Epithelial cell of proximal tubule (primary cell): ENCODE results near the gene SLAMF6. TPM values are rescaled to one million over a fixed set of nuclear protein-coding genes. Genes with fewer than 3 reads are reported as not detected.

ENCODE experiments used
- DNase-seq: peaks from one replicate; pipeline ENCODE4 v3.0.0-alpha.2; 2011; ENCODE audit warnings: low read depth
- H3K4me3 ChIP-seq: 2 replicates; pipeline ENCODE4 v1.5.1; 2011; ENCODE audit warnings: low read depth, mild to moderate bottlenecking, low read length
- total RNA-seq: library from RNA; depleted of rRNA; stranded (reverse); fragments of >200 nt; gene quantifications from 2 replicates; pipeline ENCODE4 v1.2.3, GENCODE V29; 2015
- TF ChIP-seq, protein P1 (sequence below): conservative IDR thresholded peaks from 2 replicates; pipeline ENCODE4 v1.5.1; 2012; ENCODE audit warnings: low read depth, mild to moderate bottlenecking, low read length

SLAMF6 gene
- total RNA-seq, 1 donor from 2014 or later: not detected

DNA sequence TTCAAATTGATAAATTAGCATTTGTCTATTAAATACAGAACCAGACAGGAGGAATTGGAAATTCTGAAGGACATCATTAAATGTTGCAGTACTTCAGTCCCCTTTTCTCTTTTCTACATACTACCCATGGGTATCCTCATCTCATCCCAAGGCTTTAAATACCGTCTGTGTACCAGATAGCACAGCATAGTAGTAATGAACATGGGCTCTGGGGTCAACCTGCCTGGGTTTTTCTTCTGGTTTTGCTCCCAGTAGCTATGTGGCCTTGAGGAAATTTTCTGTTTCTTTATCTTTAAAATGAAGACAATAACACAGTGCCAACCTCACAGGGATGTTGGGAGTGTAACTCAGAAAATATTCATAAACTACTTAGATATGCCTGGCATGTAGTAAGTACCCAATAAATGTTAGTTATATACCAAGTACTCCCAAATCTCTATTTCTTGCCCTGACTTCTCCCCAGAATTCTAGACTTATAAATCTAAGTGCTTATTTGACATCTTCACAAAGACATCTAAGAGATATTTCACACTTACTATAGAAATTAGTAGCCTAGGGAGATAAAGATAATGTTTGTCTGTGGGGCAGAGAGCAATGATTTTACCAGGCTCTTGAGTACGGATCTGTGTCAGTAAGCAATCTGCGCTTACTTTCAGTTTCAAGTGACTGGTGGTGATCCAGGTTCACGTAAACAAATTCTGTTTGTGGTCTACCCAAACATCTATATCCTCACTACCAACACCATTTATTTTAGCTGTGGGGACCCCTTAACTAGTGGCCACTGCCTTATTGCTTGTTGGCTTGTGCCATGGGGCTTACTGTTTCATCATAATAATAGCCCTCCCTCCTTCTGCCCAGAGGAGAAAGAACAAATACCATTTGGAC, 85.4 kb downstream of the SLAMF6 start:
- TF ChIP-seq, protein P1, sequence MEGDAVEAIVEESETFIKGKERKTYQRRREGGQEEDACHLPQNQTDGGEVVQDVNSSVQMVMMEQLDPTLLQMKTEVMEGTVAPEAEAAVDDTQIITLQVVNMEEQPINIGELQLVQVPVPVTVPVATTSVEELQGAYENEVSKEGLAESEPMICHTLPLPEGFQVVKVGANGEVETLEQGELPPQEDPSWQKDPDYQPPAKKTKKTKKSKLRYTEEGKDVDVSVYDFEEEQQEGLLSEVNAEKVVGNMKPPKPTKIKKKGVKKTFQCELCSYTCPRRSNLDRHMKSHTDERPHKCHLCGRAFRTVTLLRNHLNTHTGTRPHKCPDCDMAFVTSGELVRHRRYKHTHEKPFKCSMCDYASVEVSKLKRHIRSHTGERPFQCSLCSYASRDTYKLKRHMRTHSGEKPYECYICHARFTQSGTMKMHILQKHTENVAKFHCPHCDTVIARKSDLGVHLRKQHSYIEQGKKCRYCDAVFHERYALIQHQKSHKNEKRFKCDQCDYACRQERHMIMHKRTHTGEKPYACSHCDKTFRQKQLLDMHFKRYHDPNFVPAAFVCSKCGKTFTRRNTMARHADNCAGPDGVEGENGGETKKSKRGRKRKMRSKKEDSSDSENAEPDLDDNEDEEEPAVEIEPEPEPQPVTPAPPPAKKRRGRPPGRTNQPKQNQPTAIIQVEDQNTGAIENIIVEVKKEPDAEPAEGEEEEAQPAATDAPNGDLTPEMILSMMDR: no peak
- no peak overlapping the region for H3K4me3 ChIP-seq
- DNase-seq: no peak

DNA sequence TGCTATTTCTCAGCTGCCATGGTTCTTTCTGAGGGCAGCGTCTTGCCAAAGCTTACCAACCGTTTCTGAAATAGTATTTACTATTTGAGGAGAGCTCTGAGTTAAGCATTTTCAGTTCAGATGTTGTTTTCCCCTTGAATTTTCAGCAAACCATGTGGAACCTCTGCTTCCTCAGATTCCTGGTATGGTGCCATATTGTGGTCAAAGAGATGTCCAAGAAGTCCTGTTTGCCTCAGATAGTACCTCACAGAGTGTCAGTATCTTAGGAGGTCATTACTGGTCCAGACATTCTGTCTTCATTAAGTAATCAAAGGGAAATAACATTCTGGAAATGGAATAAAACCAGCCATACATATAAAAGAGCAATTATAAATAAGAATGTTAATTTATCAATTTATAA, 86.1 kb downstream of the SLAMF6 start:
- no peak overlapping the region for H3K4me3 ChIP-seq
- TF ChIP-seq, protein P1: no peak
- DNase-seq: no peak

Other genes with a start within 250 kb of the SLAMF6 start
- 21.6 and 36.7 TPM in 2 replicates for gene PEX19, start 238.1 kb downstream of the SLAMF6 start, total RNA-seq
- gene COPA, start 180.0 kb downstream of the SLAMF6 start, total RNA-seq: 89.7 and 96.7 TPM in 2 replicates
- gene NCSTN, start 179.9 kb downstream of the SLAMF6 start, total RNA-seq: 55.7 and 57.0 TPM in 2 replicates
- not detected in 2 replicates for gene NHLH1, start 156.2 kb downstream of the SLAMF6 start, total RNA-seq
- gene VANGL2, start 122.7 kb downstream of the SLAMF6 start, total RNA-seq: 5.6 and 7.2 TPM in 2 replicates
- not detected in 2 replicates for gene CD84, start 56.2 kb upstream of the SLAMF6 start, total RNA-seq
- not detected in 2 replicates for gene SLAMF1, start 123.8 kb upstream of the SLAMF6 start, total RNA-seq
- gene CD48, start 188.6 kb upstream of the SLAMF6 start, total RNA-seq: not detected in 2 replicates
- 0.06 TPM in 1 of 2 replicates, not detected in the other for gene SLAMF7, start 216.0 kb upstream of the SLAMF6 start, total RNA-seq